NB4 (cell line): Measurements from ENCODE around the gene LRRC42.

ENCODE experiments used
- MYC ChIP-seq: IDR thresholded peaks from 2 replicates; pipeline ENCODE4 v1.6.1; 2011; ENCODE audit warnings: low read depth, low read length
- POLR2A ChIP-seq: IDR thresholded peaks from 2 replicates; pipeline ENCODE4 v1.6.1; 2011; ENCODE audit warnings: mild to moderate bottlenecking; ENCODE audit not compliant: insufficient read length; ENCODE audit errors: extremely low read depth
- TF ChIP-seq, protein P1 (sequence below): IDR thresholded peaks from one replicate; pipeline ENCODE4 v1.5.1; 2012; ENCODE audit warnings: low read depth, low read length

DNA sequence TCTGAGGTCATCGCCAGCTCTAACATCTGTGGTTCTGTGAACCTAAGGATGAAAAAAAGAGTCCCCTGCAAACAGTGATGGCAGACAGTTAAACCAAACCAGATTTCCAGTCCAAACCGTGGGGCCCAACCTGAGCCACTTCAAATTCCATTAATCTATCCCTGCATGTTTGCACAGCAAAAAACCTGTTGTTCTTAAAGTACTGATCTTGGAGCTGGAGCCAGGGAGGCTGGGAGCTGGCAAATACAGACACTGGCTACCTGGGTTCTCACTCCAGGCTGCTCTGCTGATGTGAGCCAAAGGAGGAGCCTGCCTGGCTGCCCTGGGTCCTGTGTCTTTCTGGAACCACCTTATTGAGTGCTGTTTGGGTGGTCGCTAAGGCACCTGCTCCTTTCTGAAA lies 55.4 kb downstream of the LRRC42 start:
- TF ChIP-seq POLR2A = no peak
- TF ChIP-seq, protein P1, sequence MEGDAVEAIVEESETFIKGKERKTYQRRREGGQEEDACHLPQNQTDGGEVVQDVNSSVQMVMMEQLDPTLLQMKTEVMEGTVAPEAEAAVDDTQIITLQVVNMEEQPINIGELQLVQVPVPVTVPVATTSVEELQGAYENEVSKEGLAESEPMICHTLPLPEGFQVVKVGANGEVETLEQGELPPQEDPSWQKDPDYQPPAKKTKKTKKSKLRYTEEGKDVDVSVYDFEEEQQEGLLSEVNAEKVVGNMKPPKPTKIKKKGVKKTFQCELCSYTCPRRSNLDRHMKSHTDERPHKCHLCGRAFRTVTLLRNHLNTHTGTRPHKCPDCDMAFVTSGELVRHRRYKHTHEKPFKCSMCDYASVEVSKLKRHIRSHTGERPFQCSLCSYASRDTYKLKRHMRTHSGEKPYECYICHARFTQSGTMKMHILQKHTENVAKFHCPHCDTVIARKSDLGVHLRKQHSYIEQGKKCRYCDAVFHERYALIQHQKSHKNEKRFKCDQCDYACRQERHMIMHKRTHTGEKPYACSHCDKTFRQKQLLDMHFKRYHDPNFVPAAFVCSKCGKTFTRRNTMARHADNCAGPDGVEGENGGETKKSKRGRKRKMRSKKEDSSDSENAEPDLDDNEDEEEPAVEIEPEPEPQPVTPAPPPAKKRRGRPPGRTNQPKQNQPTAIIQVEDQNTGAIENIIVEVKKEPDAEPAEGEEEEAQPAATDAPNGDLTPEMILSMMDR = no peak
- TF ChIP-seq MYC = no peak
